Fibroblast of the aortic adventitia (primary cell): Measurements from ENCODE around the gene ST3GAL4. TPM values are rescaled to one million over a fixed set of nuclear protein-coding genes. Genes with fewer than 3 reads are reported as not detected.

Source experiments
- DNase-seq: peaks from one replicate; pipeline ENCODE4 v3.0.0-alpha.2; 2010; ENCODE audit warnings: low read depth
- H3K4me3 ChIP-seq: 2 replicates; pipeline ENCODE4 v1.5.1; 2011; ENCODE audit warnings: low read depth, mild to moderate bottlenecking, control low read depth, low read length, moderate library complexity
- total RNA-seq: library from RNA; depleted of rRNA; stranded (reverse); fragments of >200 nt; gene quantifications from 2 replicates; pipeline ENCODE4 v1.2.3, GENCODE V29; 2012; ENCODE audit warnings: low replicate concordance
- TF ChIP-seq, protein P1 (sequence below): IDR thresholded peaks from 2 replicates; pipeline ENCODE4 v1.5.1; 2011; ENCODE audit warnings: mild to moderate bottlenecking, low read length, control low read depth, inconsistent platforms; ENCODE audit not compliant: insufficient read depth

Gene ST3GAL4
- total RNA-seq, 1 donor = 25.4 TPM

DNA sequence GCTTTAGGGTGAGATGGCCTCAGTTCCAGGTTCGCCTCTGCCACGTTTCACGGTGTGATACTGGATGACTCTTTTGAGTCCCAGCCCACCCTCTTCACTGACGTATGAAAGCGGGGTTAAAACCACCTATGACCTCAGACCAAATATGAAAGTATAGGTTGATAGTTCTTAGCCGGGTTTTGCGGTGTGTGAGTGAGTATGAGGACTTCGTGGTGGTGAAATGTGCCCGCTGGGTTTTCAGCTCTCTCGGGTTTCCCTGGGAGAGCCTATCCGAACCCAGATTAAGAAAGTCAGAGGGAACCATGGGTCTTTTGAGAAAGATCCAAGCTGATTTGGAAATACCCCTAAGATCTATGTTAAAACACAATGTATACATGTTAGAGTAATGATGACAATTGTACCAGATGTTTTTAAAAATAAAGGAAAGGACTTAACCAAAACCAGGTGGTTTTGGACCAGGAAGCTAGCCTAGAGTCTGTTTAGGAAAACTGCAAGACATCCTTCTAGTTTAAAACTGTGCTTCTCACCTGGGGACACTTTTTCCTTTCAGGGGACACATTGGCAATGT lies 25.8 kb upstream of the ST3GAL4 start:
- no peak for DNase-seq
- no peak overlapping the region for H3K4me3 ChIP-seq
- TF ChIP-seq, protein P1, sequence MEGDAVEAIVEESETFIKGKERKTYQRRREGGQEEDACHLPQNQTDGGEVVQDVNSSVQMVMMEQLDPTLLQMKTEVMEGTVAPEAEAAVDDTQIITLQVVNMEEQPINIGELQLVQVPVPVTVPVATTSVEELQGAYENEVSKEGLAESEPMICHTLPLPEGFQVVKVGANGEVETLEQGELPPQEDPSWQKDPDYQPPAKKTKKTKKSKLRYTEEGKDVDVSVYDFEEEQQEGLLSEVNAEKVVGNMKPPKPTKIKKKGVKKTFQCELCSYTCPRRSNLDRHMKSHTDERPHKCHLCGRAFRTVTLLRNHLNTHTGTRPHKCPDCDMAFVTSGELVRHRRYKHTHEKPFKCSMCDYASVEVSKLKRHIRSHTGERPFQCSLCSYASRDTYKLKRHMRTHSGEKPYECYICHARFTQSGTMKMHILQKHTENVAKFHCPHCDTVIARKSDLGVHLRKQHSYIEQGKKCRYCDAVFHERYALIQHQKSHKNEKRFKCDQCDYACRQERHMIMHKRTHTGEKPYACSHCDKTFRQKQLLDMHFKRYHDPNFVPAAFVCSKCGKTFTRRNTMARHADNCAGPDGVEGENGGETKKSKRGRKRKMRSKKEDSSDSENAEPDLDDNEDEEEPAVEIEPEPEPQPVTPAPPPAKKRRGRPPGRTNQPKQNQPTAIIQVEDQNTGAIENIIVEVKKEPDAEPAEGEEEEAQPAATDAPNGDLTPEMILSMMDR = no peak

DNA sequence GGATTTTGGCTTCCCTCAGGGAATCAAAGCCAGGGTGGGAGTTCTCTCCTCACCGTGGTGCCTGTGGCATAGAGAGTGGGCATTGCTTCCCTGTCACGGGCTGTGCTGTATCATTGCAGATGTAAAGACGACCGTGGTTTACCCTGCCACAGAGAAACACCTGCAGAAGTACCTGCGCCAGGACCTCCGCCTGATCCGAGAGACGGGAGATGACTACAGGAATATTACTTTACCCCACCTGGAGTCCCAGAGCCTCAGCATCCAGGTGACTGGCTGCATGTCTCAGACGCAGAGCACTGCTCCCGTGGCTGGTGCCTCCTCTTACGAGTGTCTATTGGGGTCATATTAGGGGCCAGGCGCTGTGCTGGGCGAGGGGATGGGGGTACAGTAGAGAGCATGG lies 24.2 kb upstream of the ST3GAL4 start:
- DNase-seq = no peak
- H3K4me3 ChIP-seq = no peak overlapping the region
- TF ChIP-seq, protein P1 = no peak

DNA sequence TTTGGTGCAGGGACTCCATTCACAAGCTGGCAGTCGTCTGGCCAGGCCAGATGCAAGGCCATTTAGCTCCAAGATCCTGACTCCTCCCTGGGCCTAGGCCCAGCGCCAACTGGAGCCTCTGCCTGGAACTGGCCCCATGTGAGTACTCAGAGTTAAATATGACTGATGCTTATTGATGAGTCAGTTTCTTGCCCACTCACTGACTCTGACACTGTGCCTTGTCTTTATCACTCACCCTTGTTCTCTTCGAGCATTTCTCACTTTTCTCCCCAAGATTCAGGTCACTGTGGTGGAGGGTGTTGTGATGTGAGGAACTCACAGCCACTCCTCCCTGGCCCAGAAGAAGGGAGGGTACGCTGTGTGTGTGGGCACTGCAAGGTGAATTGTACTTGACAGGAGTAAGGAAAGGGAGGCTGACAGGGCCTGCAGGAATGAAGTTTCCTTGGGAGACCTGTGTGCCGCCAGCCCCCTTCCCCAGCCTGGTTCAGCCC lies 23.2 kb upstream of the ST3GAL4 start:
- TF ChIP-seq, protein P1 = no peak

DNA sequence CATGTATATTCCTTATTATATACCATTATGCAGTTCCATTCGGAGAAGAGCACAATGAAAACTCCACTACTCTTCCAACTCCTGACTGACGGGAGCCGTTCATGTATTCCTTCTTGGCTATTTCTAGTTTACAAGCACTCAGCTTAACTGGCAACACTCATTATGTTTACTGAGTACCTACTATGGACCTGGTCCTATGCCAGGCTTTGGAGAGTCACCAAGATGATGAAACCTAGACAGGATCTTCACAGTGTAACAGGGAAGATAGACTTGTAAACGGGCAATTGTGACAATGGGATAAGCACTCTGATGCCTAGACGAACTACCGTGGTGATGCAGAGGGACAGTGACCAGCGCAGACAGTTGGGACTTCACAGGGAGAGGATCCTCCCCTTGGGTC lies 22.3 kb upstream of the ST3GAL4 start:
- TF ChIP-seq, protein P1 = no peak
- no peak for DNase-seq
- no peak overlapping the region for H3K4me3 ChIP-seq

More for the DNA sequence above, 23.2 kb upstream of the ST3GAL4 start:
- peak; percentile 86 for DNase-seq
- no peak overlapping the region for H3K4me3 ChIP-seq

DNA sequence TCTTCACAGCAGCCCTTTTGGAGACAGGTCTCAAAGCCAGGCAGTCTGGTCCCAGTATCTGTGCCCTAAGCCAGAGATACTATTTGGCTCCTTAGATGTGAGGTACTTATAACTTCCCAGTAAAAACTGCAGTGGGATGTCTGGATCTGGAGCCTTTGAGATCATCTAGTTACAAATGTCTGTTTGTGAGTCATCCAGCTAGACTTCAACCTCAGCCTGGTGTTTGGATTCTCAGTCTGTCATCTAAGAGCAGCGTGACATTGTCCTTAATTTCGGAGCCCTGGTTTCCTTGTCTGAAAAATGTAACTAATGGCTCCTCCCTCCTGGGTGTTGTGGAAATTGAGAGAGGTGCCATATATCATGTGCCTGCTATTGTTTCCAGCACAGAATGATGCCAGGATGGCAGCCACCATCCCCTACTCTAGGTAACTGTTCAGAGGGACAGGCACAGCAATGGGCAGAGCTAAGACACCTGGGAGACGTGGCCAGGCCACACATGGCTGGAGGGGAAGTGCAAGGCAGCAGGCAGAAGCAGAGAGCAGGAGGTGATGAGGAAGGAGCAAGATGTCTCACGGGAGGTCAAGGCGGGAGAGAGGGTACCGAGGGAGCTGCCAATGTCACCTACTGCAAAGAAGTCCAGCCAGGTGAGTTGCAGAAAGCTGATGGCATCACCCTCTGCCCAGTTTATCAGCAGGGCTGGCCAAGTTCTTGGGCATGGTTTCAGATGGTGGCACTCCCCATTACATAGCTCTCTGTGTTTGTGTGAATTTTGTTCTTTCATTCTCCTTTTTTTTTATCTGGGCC lies 20.6 kb upstream of the ST3GAL4 start:
- DNase-seq = no peak
- H3K4me3 ChIP-seq = no peak overlapping the region
- TF ChIP-seq, protein P1 = no peak

DNA sequence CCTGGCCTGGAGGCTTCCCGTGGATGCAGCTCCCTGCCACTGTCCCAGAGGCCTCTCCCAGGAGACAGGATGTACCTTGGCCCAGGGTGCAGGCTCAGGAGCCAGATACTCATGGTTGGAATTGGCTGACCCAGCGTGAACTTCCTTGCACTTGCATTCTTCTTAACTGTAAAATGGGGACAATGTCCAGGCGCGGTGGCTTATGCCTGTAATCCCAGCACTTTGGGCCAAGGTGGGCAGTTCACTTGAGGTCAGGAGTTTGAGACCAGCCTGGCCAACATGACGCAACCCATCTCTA lies 20.1 kb upstream of the ST3GAL4 start:
- no peak overlapping the region for H3K4me3 ChIP-seq
- TF ChIP-seq, protein P1 = no peak
- DNase-seq = no peak
